22Rv1 (cell line): ENCODE measurements around the gene UMODL1.

Source experiments
- H3K27ac ChIP-seq: fragments of 450-650 bp; 2 replicates; pipeline ENCODE4 v1.5.1; 2017
- CTCF ChIP-seq: fragments of 450-650 bp; IDR thresholded peaks from 2 replicates; pipeline ENCODE4 v1.5.1; 2017; ENCODE audit warnings: mild to moderate bottlenecking
- ZFX ChIP-seq: fragments of 450-650 bp; IDR thresholded peaks from 2 replicates; pipeline ENCODE4 v1.6.1; 2017; ENCODE audit warnings: antibody characterized with exemption, borderline replicate concordance

UMODL1 gene

GRCh38 chr21:42032968-42033367 lies 38.1 kb upstream of the UMODL1 start:
- no peak overlapping the region for H3K27ac ChIP-seq

GRCh38 chr21:42036313-42036712 lies 34.8 kb upstream of the UMODL1 start:
- TF ChIP-seq ZFX (no peak), CTCF (no peak)

More at GRCh38 chr21:42032968-42033367, 38.1 kb upstream of the UMODL1 start:
- TF ChIP-seq CTCF, result no peak
- TF ChIP-seq ZFX, result no peak

GRCh38 chr21:42037516-42037915 lies 33.6 kb upstream of the UMODL1 start:
- TF ChIP-seq CTCF (no peak), ZFX (no peak)

More at GRCh38 chr21:42036313-42036712, 34.8 kb upstream of the UMODL1 start:
- H3K27ac ChIP-seq, result no peak overlapping the region

GRCh38 chr21:42037943-42038342 lies 33.2 kb upstream of the UMODL1 start:
- TF ChIP-seq ZFX, result no peak
- no peak for TF ChIP-seq CTCF
- H3K27ac ChIP-seq, result no peak overlapping the region

More at GRCh38 chr21:42037516-42037915, 33.6 kb upstream of the UMODL1 start:
- H3K27ac ChIP-seq, result no peak overlapping the region

GRCh38 chr21:42038393-42038792 lies 32.7 kb upstream of the UMODL1 start:
- H3K27ac ChIP-seq, result no peak overlapping the region
- TF ChIP-seq ZFX, result no peak
- TF ChIP-seq CTCF, result no peak

- no peak overlapping the region for H3K27ac ChIP-seq
- TF ChIP-seq CTCF, result no peak
- TF ChIP-seq ZFX, result no peak
Measured at GRCh38 chr21:42038826-42039425, 32.2 kb upstream of the UMODL1 start.

GRCh38 chr21:42039470-42039901 lies 31.6 kb upstream of the UMODL1 start:
- H3K27ac ChIP-seq, result no peak overlapping the region
- TF ChIP-seq CTCF, result no peak
- TF ChIP-seq ZFX, result no peak
